GM12872 (cell line): ENCODE results near the gene FAR1.
A peak's percentile ranks its signal among the peaks of the same experiment; 100 is the strongest.

ENCODE experiments used
- CTCF ChIP-seq: IDR thresholded peaks from 3 replicates; pipeline ENCODE4 v1.5.1; 2011; ENCODE audit warnings: low read depth, mild to moderate bottlenecking, low read length, moderate library complexity; ENCODE audit not compliant: insufficient read depth

The FAR1 gene

GRCh38 chr11:13775471-13775870, 107.0 kb downstream of the FAR1 start:
- no peak for TF ChIP-seq CTCF

DNA sequence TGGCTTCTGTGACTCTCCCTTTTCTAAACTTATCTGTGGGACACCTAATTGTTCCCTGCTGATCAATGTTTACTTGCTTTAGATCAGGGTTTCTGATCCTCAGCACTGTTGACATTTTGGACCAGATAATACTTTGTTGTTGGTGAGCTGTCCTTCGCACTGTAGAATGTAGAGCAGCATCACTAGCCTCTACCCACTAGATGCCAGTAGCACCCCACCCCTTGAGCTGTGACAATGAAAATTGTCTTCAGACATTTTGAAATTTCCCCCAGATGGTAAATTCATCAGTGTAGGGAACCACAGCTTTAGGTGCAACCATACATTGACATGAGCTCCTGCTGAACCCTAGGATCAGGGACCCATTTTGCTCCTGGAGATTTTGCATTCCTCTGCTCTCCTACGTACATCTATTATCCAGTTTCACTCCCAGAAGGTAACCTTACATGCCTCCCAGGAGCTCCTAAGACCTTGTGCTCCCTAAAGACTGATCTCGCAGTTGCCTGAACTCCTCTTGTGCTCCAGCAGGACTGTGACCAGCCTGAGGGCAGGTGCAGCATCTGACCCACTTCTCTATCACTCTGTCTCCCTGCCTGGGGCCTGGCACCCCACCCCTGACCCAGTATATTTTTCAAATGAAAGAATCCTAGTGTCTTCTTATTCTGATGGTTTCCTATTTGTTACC, 107.8 kb downstream of the FAR1 start:
- TF ChIP-seq CTCF: peak; percentile 16; the same call in 1 of the 3 replicates

GRCh38 chr11:13777341-13777985, 109.0 kb downstream of the FAR1 start:
- TF ChIP-seq CTCF: no peak

- TF ChIP-seq CTCF: no peak
These were observed 109.9 kb downstream of the FAR1 start for GRCh38 chr11:13778345-13778744.

DNA sequence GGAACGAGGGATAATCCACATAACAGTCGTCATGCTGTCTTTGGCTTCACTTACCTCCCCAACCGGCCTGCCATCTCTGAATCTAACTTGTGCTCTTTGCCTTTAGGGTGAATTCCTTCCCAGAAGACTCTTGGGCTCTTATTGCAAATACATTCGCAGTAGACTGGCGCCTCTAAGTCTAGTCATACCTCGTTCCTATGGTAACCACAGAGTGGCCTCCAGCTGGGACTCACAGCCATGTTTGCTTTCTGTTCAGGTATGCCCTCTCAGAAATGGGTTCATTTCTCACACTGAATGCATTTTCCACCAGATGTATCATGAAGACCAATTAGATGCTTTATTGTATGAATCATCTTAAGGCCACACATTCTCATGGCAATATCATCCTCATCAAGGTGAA, 112.7 kb downstream of the FAR1 start:
- no peak for TF ChIP-seq CTCF
